ENCODE results near the gene AK5.

- TF ChIP-seq CTCF (IDR thresholded peaks at IDR 0.05): no peak
- no peak for TF ChIP-seq BCL3 (IDR thresholded peaks at IDR 0.05)
- no peak for TF ChIP-seq USF2 (IDR thresholded peaks at IDR 0.05)
- TF ChIP-seq EHMT2 (IDR thresholded peaks at IDR 0.05; ENCODE audit: low read depth): no peak
- no peak for TF ChIP-seq RAD21 (conservative IDR thresholded peaks at IDR 0.05 in 1 of 2, IDR thresholded peaks at IDR 0.05 in 1 of 2)
- no peak for TF ChIP-seq KDM1A (IDR thresholded peaks at IDR 0.05; ENCODE audit: low read depth)
- no peak for TF ChIP-seq POLR2A (IDR thresholded peaks at IDR 0.05; ENCODE audit: low read length)
- TF ChIP-seq RNF2 (IDR thresholded peaks at IDR 0.05; ENCODE audit: borderline replicate concordance, low read depth): no peak
- TF ChIP-seq ESRRA (IDR thresholded peaks at IDR 0.05; ENCODE audit: borderline replicate concordance, low read length): no peak
Observed at GRCh38 chr1:77584884-77585283, 303.1 kb downstream of the AK5 start.

Data from A549 (cell line).